Panc1 (cell line): ENCODE results near the gene IFNA17. TPM values are rescaled to one million over a fixed set of nuclear protein-coding genes. Genes with fewer than 3 reads are reported as not detected.
"Not testable (repeated sequence)": the region's sequence is repeated elsewhere in the genome, so short reads cannot be mapped to it uniquely, and the experiment has no call there.

Experiments
- ATAC-seq: fragments of 200-7000 bp; cut with Tn5 transposase; 2 replicates; pipeline ENCODE4 v1.9.1; 2020; ENCODE audit warnings: mild to moderate bottlenecking, moderate library complexity
- BruUV-seq: library from RNA; stranded (reverse); fragments of 400-500 nt; replicated peaks from 2 replicates; lab custom pipeline; 2021; lab: Mats Ljungman, UMichigan
- CTCF ChIA-PET: fragments of 300-600 bp; sonication (Branson Sonifier 250); formaldehyde crosslinking; loops from one replicate; lab custom pipeline; 2022; ENCODE audit warnings: antibody characterized with exemption; lab: Charles Lee
- POLR2A ChIA-PET: fragments of 300-600 bp; sonication (Branson Sonifier 250); formaldehyde crosslinking; loops from one replicate; lab custom pipeline; 2022; ENCODE audit warnings: antibody characterized with exemption; lab: Charles Lee
- DNase-seq: peaks from one replicate; pipeline ENCODE4 v3.0.0-alpha.2; 2010; ENCODE audit warnings: low read depth, low spot score
- H3K27ac ChIP-seq: 2 replicates; pipeline ENCODE4 v1.5.1; 2011; ENCODE audit warnings: mild to moderate bottlenecking, low read length, inconsistent platforms
- H3K27me3 ChIP-seq: fragments of 200-500 bp; sonication (Bioruptor generic); 2 replicates; pipeline ENCODE4 v1.6.0; 2014; ENCODE audit warnings: low read length, inconsistent platforms; ENCODE audit not compliant: control insufficient read depth, insufficient read depth
- H3K36me3 ChIP-seq: fragments of 200-500 bp; sonication (Bioruptor generic); 2 replicates; pipeline ENCODE4 v1.5.1; 2014; ENCODE audit warnings: inconsistent platforms, mild to moderate bottlenecking, low read length, moderate library complexity; ENCODE audit not compliant: control insufficient read depth, insufficient read depth
- H3K4me1 ChIP-seq: 2 replicates; pipeline ENCODE4 v1.5.1; 2011; ENCODE audit warnings: inconsistent platforms, mild to moderate bottlenecking, low read length, moderate library complexity; ENCODE audit not compliant: control insufficient read depth, insufficient read depth
- H3K4me3 ChIP-seq, 2 experiments: 2 replicates each; pipeline ENCODE4 v1.5.1; 2011 to 2012; ENCODE audit warnings: low read depth in 2 of 2, low read length in 2 of 2, mild to moderate bottlenecking in 2 of 2, inconsistent platforms in 1 of 2, moderate library complexity in 1 of 2
- H3K9me3 ChIP-seq: fragments of 200-500 bp; sonication (Bioruptor generic); 2 replicates; pipeline ENCODE4 v1.5.1; 2014; ENCODE audit warnings: low read depth, mild to moderate bottlenecking, inconsistent platforms, low read length, moderate library complexity; ENCODE audit not compliant: control insufficient read depth, insufficient read depth
- POLR2AphosphoS5 ChIP-seq: IDR thresholded peaks from 2 replicates; pipeline ENCODE4 v1.6.1; 2012; ENCODE audit warnings: mild to moderate bottlenecking, low read depth, low read length, moderate library complexity
- REST ChIP-seq, 2 experiments: IDR thresholded peaks; 2 replicates each; pipeline ENCODE4 v1.6.1; 2011 to 2012; ENCODE audit warnings: low read depth in 2 of 2, control low read depth in 1 of 2, low read length in 1 of 2, mild to moderate bottlenecking in 1 of 2, moderate library complexity in 1 of 2; ENCODE audit not compliant: insufficient read depth in 1 of 2
- SIN3A ChIP-seq: IDR thresholded peaks from 2 replicates; pipeline ENCODE4 v1.6.1; 2012; ENCODE audit warnings: low read depth, mild to moderate bottlenecking, low read length, moderate library complexity, borderline replicate concordance; ENCODE audit not compliant: insufficient read depth
- TCF7L2 ChIP-seq: IDR thresholded peaks from 2 replicates; pipeline ENCODE4 v1.6.1; 2011; ENCODE audit warnings: mild to moderate bottlenecking, low read depth, low read length, inconsistent platforms
- in situ Hi-C: cut with HindIII; loops from 2 replicates; pipeline ENCODE4 v1.10.0; 2016; ENCODE audit warnings: low sequenced_read_pairs, low pct_unique_long_range_greater_than_20kb
- intact Hi-C: fragments of 100-400 bp; cut with micrococcal nuclease; formaldehyde crosslinking; loops from one replicate; pipeline ENCODE4 v1.10.0; 2022; ENCODE audit not compliant: unreplicated experiment
- total RNA-seq: library from RNA; stranded (reverse); gene quantifications from one replicate; pipeline ENCODE4 v1.2.1, GENCODE V29; 2021; ENCODE audit not compliant: unreplicated experiment
- TF ChIP-seq, protein P1 (sequence below): fragments of 450-650 bp; IDR thresholded peaks from 2 replicates; pipeline ENCODE4 v1.5.1; 2017; ENCODE audit warnings: mild to moderate bottlenecking

Gene IFNA17
- total RNA-seq, 1 experiment from 2014 or later = not detected

GRCh38 chr9:21244836-21245235, 16.8 kb upstream of the IFNA17 start:
- no TSS peak for BruUV-seq
- TF ChIP-seq TCF7L2 (no peak), POLR2AphosphoS5 (no peak)
- TF ChIP-seq, protein P1, sequence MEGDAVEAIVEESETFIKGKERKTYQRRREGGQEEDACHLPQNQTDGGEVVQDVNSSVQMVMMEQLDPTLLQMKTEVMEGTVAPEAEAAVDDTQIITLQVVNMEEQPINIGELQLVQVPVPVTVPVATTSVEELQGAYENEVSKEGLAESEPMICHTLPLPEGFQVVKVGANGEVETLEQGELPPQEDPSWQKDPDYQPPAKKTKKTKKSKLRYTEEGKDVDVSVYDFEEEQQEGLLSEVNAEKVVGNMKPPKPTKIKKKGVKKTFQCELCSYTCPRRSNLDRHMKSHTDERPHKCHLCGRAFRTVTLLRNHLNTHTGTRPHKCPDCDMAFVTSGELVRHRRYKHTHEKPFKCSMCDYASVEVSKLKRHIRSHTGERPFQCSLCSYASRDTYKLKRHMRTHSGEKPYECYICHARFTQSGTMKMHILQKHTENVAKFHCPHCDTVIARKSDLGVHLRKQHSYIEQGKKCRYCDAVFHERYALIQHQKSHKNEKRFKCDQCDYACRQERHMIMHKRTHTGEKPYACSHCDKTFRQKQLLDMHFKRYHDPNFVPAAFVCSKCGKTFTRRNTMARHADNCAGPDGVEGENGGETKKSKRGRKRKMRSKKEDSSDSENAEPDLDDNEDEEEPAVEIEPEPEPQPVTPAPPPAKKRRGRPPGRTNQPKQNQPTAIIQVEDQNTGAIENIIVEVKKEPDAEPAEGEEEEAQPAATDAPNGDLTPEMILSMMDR = no peak
- ATAC-seq (no peak), DNase-seq (no peak)
- ChIA-PET CTCF (no interaction called here), POLR2A (no interaction called here)
- Histone ChIP-seq H3K27ac (no peak overlapping the region), H3K4me1 (no peaks in the 10 kb centered on the region), H3K36me3 (no peaks in the 10 kb centered on the region; the same call in 1 of the 2 replicates), H3K27me3 (no peaks in the 10 kb centered on the region), H3K9me3 (no peaks in the 10 kb centered on the region), H3K4me3 (no peak overlapping the region)
- in situ Hi-C loops (no loop called here), intact Hi-C loops (no loop called here)

DNA sequence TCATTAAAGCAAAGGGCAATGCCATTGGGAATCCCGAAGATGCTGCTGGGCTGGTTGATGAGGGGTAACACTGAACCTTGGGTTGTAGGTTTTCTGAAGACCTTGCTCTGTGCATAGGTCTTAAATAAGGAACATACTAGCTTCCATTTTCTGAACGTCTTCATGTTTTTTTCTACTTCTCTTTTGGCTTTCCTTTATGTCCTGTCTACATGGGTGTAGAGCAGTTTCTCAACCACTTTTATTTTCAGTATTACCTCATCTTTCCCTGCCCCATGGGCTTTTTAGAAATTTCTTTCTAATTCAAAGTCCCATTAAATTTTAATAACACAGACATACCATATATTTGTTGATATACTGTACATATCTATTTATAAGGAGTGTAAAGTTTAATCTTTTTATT, 11.9 kb upstream of the IFNA17 start, which contains the start of gene IFNA14:
Gene IFNA14, minus strand, starts transcription at position 95 of the 400 bp plus-strand sequence. Its CDS starts 70 bp downstream, at position 25.
- in situ Hi-C loops = no loop called here
- CTCF ChIA-PET = no interaction called here
- ATAC-seq (no peak), DNase-seq (no peak)
- no peaks in the 10 kb centered on the region for H3K27me3 ChIP-seq
- H3K36me3 ChIP-seq = no peaks in the 10 kb centered on the region; the same call in 1 of the 2 replicates
- no peak within 1 kb of the TSS for H3K4me3 ChIP-seq
- intact Hi-C loops = no loop called here
- H3K4me1 ChIP-seq = no peaks in the 10 kb centered on the region
- BruUV-seq = no TSS peak
- H3K9me3 ChIP-seq = no peaks in the 10 kb centered on the region
- no peak within 1 kb of the TSS for H3K27ac ChIP-seq
- POLR2A ChIA-PET = no interaction called here
- TF ChIP-seq REST (IDR thresholded peaks at IDR 0.05; ENCODE audit: insufficient read depth in 1 of 2, low read depth in 2 of 2, low read length in 1 of 2) = no peak
- TF ChIP-seq, protein P1 = no peak
- no peak for TF ChIP-seq TCF7L2
- no peak for TF ChIP-seq SIN3A
- TF ChIP-seq POLR2AphosphoS5 = no peak

DNA sequence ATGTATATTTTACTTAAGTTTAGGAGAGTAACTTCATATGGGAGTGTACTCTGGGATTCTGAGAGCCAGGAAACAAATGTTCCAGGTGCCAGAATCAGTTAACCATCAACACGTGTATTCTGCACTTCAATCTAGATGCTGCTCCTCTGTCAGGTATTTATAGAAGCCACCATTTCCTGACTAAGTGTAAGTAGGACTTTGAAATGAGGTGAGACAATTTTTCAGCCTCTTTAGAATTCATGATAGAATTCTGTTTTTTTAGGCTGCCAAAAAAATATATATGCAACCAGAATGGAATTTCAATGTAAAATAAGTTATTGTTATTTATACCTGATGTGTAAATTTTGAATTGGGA, 8.3 kb upstream of the IFNA17 start:
- POLR2A ChIA-PET, H3K36me3 ChIP-seq, intact Hi-C loops, H3K9me3 ChIP-seq, in situ Hi-C loops, ATAC-seq, H3K27me3 ChIP-seq, BruUV-seq, H3K27ac ChIP-seq, DNase-seq, H3K4me1 ChIP-seq, CTCF ChIA-PET, H3K4me3 ChIP-seq: not testable (repeated sequence)
